Measurements from ENCODE around the gene DGKB. TPM values are rescaled to one million over a fixed set of nuclear protein-coding genes. Genes with fewer than 3 reads are reported as not detected.
"Not testable (repeated sequence)": the region's sequence is repeated elsewhere in the genome, so short reads cannot be mapped to it uniquely, and the experiment has no call there.

The DGKB gene
- total RNA-seq, 1 experiment from 2014 or later = 0.08 TPM

DNA sequence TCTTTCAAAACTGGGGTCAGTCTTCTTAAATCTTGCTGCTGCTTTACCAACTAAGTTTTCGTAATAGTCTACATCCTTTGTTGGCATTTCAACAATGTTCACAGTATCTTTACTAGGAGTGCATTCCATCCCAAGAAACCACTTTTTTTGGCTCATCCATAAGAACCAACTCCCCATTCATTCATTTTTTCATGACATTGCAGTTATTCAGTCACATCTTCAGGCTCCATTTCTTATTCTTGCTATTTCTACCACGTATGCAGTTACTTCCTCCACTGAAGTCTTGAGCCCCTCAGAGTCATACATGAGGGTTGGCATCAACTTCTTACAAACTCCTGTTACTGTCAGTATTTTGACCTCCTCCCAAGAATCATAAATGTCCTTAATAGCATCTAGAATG, 392.3 kb downstream of the DGKB start:
- Histone ChIP-seq H3K27ac (no peak overlapping the region), H3K4me3 (no peak overlapping the region), H3K27me3 (no peaks in the 10 kb centered on the region), H3K4me1 (no peaks in the 10 kb centered on the region), H3K36me3 (no peaks in the 10 kb centered on the region), H3K9me3 (replicated peaks) (no peaks in the 10 kb centered on the region)
- DNase-seq = no peak

DNA sequence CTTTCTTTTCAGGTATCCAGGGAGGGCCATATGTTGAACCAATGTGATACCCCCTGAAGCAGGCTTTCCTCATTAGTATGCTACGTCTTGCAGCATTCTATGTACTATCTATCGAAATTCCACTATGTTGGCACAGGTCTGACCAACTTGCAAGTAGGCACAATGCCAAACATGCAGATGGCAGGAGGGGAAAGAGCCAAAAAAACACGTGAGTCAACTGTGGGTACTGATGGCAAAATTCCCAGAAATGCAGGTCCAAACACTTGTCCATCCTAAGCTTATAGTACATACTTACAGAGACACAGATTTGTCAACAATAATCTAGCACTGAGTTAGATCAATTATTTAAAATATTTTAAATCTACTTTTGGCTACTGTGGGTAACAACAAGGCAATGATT, 394.9 kb downstream of the DGKB start:
- Histone ChIP-seq H3K27ac (no peak overlapping the region), H3K9me3 (replicated peaks) (no peaks in the 10 kb centered on the region), H3K4me3 (no peak overlapping the region), H3K27me3 (no peaks in the 10 kb centered on the region), H3K36me3 (no peaks in the 10 kb centered on the region), H3K4me1 (no peaks in the 10 kb centered on the region)
- DNase-seq = peak; percentile 12 to 32

DNA sequence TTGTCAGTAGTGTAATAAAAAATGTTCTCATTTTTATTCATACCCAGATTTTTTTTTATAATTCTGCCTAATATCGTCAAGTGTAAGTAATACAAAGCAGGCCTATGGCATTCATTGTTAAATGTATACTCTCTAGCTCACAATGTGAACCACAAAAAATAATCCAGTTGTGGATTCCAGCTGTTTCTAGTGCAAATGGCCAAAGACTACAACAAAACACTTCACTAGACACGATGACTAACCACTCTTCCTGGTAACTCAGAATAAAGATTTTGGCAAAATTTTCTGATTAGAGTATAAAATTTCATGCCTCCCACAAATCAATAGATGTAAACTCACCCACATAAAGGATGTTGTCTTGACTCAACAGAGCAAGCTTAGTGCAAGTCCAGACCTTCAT, 396.6 kb downstream of the DGKB start:
- Histone ChIP-seq H3K36me3 (no peaks in the 10 kb centered on the region), H3K27me3 (no peaks in the 10 kb centered on the region), H3K4me3 (no peak overlapping the region), H3K9me3 (replicated peaks) (no peaks in the 10 kb centered on the region), H3K27ac (no peak overlapping the region), H3K4me1 (no peaks in the 10 kb centered on the region)
- DNase-seq = no peak

DNA sequence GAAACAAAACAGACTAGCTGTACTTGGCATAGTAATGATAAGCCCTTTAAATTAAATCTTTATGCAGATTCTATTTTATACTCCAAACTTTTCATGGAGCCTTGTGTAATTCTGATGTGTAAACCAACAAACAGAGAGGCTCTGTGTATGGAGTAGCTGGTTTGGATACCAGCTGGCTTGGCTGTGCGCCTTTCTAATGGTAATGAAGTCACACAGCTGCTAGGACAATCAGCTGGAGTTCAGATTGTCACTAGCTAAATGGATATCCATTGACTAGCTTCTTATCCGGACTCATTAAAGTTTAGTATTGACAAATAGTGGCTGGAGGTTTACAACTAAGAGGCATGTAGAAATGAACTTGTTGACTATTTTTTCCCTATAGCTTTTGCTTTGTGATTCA, 398.4 kb downstream of the DGKB start:
- Histone ChIP-seq H3K36me3 (no peaks in the 10 kb centered on the region), H3K4me1 (no peaks in the 10 kb centered on the region), H3K27ac (no peak overlapping the region), H3K9me3 (replicated peaks) (no peaks in the 10 kb centered on the region), H3K27me3 (no peaks in the 10 kb centered on the region), H3K4me3 (no peak overlapping the region)
- peak in 1 of 2 experiments; percentile 21 for DNase-seq

- no peaks in the 10 kb centered on the region for H3K36me3 ChIP-seq
- H3K4me1 ChIP-seq = no peaks in the 10 kb centered on the region
- H3K27ac ChIP-seq = no peak overlapping the region
- no peak for DNase-seq
- H3K4me3 ChIP-seq = no peak overlapping the region
- no peaks in the 10 kb centered on the region for H3K27me3 ChIP-seq
- no peaks in the 10 kb centered on the region for H3K9me3 ChIP-seq (replicated peaks)
Observed at GRCh38 chr7:14503623-14504022, 398.9 kb downstream of the DGKB start.

DNA sequence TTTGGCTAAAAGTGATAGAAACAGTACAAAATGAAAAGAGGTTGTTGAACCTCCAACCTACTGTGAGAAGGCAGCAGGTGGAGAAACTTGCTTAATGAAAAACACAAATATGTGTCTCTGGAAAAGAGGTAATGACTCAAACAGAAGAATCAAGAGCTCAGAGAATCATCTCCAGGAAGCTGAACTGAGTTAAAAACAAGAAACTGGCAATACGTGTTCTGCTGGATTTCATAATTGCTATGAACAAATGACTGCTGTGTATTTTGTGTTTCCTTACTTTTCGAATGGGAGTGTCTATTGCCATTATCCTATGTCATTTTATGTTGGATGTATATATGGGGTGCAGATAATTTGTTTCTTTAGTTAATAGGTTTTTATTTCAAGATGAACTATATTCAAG, 401.1 kb downstream of the DGKB start:
- Histone ChIP-seq H3K36me3 (no peaks in the 10 kb centered on the region), H3K4me3 (no peak overlapping the region), H3K4me1 (no peaks in the 10 kb centered on the region), H3K27me3 (no peaks in the 10 kb centered on the region), H3K9me3 (replicated peaks) (no peaks in the 10 kb centered on the region), H3K27ac (no peak overlapping the region)
- DNase-seq = no peak

GRCh38 chr7:14497390-14497789, 405.2 kb downstream of the DGKB start:
- no peak for DNase-seq
- H3K27ac ChIP-seq = no peak overlapping the region
- H3K9me3 ChIP-seq (replicated peaks) = no peaks in the 10 kb centered on the region
- H3K27me3 ChIP-seq = no peaks in the 10 kb centered on the region
- H3K4me3 ChIP-seq = no peak overlapping the region
- H3K36me3 ChIP-seq = no peaks in the 10 kb centered on the region
- H3K4me1 ChIP-seq = no peaks in the 10 kb centered on the region

GRCh38 chr7:14495633-14496032, 406.9 kb downstream of the DGKB start:
- no peaks in the 10 kb centered on the region for H3K9me3 ChIP-seq (replicated peaks)
- no peaks in the 10 kb centered on the region for H3K4me1 ChIP-seq
- no peak for DNase-seq
- no peaks in the 10 kb centered on the region for H3K36me3 ChIP-seq
- H3K4me3 ChIP-seq = no peak overlapping the region
- no peaks in the 10 kb centered on the region for H3K27me3 ChIP-seq
- no peak overlapping the region for H3K27ac ChIP-seq

GRCh38 chr7:14487701-14488395, 414.7 kb downstream of the DGKB start:
- Histone ChIP-seq H3K4me1 (no peaks in the 10 kb centered on the region; the same call in 1 of the 2 replicates), H3K9me3 (replicated peaks) (no peaks in the 10 kb centered on the region)
- no peak for DNase-seq

GRCh38 chr7:14483663-14484062, 418.9 kb downstream of the DGKB start:
- H3K27ac ChIP-seq = no peak overlapping the region
- no peak for DNase-seq
- H3K4me1 ChIP-seq = no peaks in the 10 kb centered on the region; the same call in 1 of the 2 replicates
- H3K36me3 ChIP-seq = no peaks in the 10 kb centered on the region
- no peak overlapping the region for H3K4me3 ChIP-seq
- no peaks in the 10 kb centered on the region for H3K9me3 ChIP-seq (replicated peaks)
- H3K27me3 ChIP-seq = no peaks in the 10 kb centered on the region

More at GRCh38 chr7:14487701-14488395, 414.7 kb downstream of the DGKB start:
- H3K36me3 ChIP-seq = no peaks in the 10 kb centered on the region
- H3K27me3 ChIP-seq = no peaks in the 10 kb centered on the region
- H3K27ac ChIP-seq = no peak overlapping the region
- H3K4me3 ChIP-seq = no peak overlapping the region

DNA sequence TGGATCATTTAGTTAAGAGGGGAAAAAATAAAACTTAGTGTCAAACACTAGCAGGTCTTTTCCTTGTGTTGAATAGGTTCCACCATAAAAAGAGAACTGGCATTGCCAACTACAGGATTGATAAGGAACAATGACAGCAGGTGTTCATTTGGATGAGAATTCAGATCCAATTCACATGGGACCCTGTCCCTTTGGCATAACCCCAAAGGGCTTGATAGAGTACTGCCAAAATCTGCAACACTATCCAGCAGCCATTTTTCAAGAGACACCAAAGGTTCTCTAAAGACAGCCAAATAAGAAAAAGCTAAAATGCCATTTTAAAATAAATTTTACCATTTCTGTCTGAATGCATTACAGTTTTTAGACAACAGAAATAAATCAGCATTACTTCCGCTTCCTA, 422.3 kb downstream of the DGKB start:
- Histone ChIP-seq H3K4me3 (no peak overlapping the region), H3K27ac (no peak overlapping the region), H3K9me3 (replicated peaks) (no peaks in the 10 kb centered on the region), H3K27me3 (no peaks in the 10 kb centered on the region), H3K36me3 (no peaks in the 10 kb centered on the region), H3K4me1 (no peaks in the 10 kb centered on the region)
- no peak for DNase-seq

- DNase-seq = no peak
- Histone ChIP-seq H3K4me3 (no peak overlapping the region), H3K27ac (no peak overlapping the region), H3K4me1 (no peaks in the 10 kb centered on the region), H3K27me3 (no peaks in the 10 kb centered on the region), H3K36me3 (no peaks in the 10 kb centered on the region), H3K9me3 (replicated peaks) (no peaks in the 10 kb centered on the region)
Observed at GRCh38 chr7:14478834-14479510, 423.6 kb downstream of the DGKB start.

DNA sequence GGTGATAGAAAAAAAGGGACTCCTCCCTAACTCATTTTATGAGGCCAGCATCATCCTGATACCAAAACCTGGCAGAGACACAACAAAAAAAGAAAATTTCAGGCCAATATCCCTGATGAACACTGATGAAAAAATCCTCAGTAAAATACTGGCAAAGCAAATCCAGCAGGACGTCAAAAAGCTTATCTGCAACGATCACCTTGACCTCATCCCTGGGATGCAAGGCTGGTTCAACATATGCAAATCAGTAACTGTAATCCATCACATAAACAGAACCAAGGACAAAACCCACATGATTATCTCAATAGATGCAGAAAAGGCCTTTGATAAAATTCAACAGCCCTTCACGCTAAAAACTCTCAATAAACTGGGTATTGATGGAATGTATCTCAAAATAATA, 440.8 kb downstream of the DGKB start:
- not testable (repeated sequence) for H3K4me1 ChIP-seq; H3K27me3 ChIP-seq; H3K9me3 ChIP-seq (replicated peaks); DNase-seq; H3K4me3 ChIP-seq; H3K36me3 ChIP-seq; H3K27ac ChIP-seq

DNA sequence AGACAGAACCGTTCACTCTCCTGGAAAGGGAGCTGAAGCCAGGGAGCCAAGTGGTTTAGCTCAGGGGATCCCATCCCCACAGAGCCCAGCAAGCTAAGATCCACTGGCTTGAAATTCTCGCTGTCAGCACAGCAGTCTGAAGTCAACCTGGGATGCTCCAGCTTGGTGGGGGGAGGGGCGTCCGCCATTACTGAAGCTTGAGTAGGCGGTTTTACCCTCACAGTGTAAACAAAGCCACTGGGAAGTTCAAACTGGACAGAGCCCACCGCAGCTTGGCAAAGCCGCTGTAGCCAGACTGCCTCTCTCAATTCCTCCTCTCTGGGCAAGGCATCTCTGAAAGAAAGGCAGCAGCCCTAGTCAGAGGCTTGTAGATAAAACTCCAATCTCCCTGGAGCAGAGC, 443.7 kb downstream of the DGKB start:
- DNase-seq; H3K4me1 ChIP-seq; H3K9me3 ChIP-seq (replicated peaks); H3K36me3 ChIP-seq; H3K27me3 ChIP-seq; H3K27ac ChIP-seq; H3K4me3 ChIP-seq: not testable (repeated sequence)

- no peaks in the 10 kb centered on the region for H3K4me1 ChIP-seq
- DNase-seq = peak; percentile 72 to 90
- H3K4me3 ChIP-seq = peak overlapping the region; percentile 33
- no peaks in the 10 kb centered on the region for H3K36me3 ChIP-seq
- no peak overlapping the region for H3K27ac ChIP-seq
- H3K9me3 ChIP-seq (replicated peaks) = no peaks in the 10 kb centered on the region
- no peaks in the 10 kb centered on the region for H3K27me3 ChIP-seq
Observed at GRCh38 chr7:14457568-14458453, 444.7 kb downstream of the DGKB start.
